ENCODE results near the gene EFNA3.
A peak's percentile ranks its signal among the peaks of the same experiment; 100 is the strongest.

The EFNA3 gene

DNA sequence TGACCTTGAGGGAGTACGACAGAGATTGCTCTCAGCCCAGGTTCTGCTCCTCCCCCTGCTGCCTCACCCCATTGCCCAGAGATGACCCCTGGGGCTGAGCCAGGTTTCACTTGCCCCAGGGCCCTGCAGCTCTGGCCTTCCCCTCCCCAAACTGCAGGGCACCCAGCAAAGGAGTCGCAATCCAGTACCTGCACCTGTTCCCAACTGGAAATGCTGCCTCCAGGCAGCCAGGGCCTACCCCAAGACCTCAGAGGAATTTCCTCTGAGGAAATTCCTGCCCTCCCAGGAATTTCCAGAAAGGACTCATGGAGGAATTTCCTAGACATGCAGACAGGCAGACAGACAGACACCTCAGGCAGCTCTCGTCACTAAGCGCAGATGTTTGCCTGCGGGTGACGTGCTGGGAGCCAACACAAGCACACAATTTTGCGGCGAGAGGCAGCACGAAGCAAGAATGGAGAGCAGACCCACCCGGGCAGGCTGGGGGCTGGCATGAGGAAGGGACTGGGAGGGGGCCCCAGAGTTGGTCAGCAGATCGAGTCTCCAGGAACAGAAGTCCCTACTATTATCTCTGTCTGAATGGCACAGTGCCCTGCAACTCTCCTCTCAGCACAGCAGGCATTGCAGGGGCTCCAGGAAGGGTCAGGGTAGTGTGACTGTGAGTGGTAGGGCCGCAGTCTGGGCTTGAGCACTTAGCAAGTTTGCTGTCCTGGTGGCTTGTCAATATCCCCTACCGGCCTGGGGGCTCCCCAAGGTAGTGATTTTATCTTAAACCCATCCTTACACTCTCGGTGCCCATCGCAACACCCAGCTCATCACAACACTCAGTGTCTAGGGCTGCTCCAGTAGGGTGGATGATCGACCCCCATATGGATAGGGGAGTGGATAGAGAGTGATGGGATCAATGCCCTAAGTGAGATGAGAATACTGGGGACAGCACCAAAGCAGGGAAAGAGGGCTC is 46.1 kb downstream of the EFNA3 start:
- H3K9me3 ChIP-seq (ENCODE audit: control insufficient read depth, insufficient read depth, low read depth, low read length), result no peaks in the 10 kb centered on the region
- ChIA-PET POLR2A (interaction anchor here (1.5 to 2.9 kb wide), 3 partner anchors 10 to 48 kb away, joined by 4 to 9 read pairs (median 7); partner anchors contain the start of gene KRTCAP2), CTCF (interaction anchor here (0.6 to 2.4 kb wide), 13 partner anchors 10 to 240 kb away, joined by 3 to 8 read pairs (median 4); no protein-coding TSS in a partner anchor)
- H3K36me3 ChIP-seq (ENCODE audit: control insufficient read depth in 2 of 2, insufficient read depth in 1 of 2, low read length in 2 of 2), result no peaks in the 10 kb centered on the region
- TF ChIP-seq, protein P1, sequence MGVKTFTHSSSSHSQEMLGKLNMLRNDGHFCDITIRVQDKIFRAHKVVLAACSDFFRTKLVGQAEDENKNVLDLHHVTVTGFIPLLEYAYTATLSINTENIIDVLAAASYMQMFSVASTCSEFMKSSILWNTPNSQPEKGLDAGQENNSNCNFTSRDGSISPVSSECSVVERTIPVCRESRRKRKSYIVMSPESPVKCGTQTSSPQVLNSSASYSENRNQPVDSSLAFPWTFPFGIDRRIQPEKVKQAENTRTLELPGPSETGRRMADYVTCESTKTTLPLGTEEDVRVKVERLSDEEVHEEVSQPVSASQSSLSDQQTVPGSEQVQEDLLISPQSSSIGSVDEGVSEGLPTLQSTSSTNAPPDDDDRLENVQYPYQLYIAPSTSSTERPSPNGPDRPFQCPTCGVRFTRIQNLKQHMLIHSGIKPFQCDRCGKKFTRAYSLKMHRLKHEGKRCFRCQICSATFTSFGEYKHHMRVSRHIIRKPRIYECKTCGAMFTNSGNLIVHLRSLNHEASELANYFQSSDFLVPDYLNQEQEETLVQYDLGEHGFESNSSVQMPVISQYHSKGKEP (tag by site-specific recombination; IDR thresholded peaks at IDR 0.05), result peak; percentile 35; the same call in 1 of the 2 replicates
- TF ChIP-seq ZNF335 (tag by site-specific recombination; conservative IDR thresholded peaks at IDR 0.05), result peak; percentile 77
- no peak for TF ChIP-seq ZNF221 (tag by site-specific recombination; IDR thresholded peaks at IDR 0.05; ENCODE audit: borderline replicate concordance)
- peak; percentile 5; the same call in 1 of the 2 replicates for TF ChIP-seq ZIC2 (tag by site-specific recombination; IDR thresholded peaks at IDR 0.05)
- TF ChIP-seq ZNF302 (tag by site-specific recombination; IDR thresholded peaks at IDR 0.05; ENCODE audit: low read depth), result no peak
- no peak overlapping the region for H3K27ac ChIP-seq (ENCODE audit: extremely low read depth, low read depth, low read length)
- peaks cover 17% of the 10 kb centered on the region for H3K4me1 ChIP-seq (ENCODE audit: control insufficient read depth, insufficient read depth, low read length)
- no peak overlapping the region for H3K4me3 ChIP-seq (ENCODE audit: low read depth, low read length)

DNA sequence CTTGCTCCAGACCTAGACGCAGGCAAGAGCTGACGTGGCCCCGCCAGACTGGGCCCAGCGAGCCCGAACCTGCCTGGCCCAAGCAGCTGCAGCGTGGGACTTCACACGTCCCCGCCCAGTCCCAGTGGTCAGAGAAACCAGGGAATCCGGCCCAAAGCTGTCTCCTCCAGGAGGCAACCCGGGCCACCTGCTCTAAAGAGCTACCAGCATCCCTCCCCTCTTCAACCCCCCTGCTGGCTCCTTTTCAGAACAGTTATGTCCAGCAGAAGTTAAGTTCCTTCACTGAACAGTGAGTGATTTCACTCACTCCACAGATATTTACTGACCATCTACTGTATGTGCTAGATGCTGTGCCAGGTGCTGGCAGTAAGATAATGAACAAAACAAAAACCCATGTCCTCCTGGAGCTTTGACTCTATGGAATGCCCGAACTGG is 46.9 kb downstream of the EFNA3 start:
- Histone ChIP-seq H3K4me3 (ENCODE audit: low read depth, low read length) (no peak overlapping the region), H3K4me1 (ENCODE audit: control insufficient read depth, insufficient read depth, low read length) (peaks cover 21% of the 10 kb centered on the region)

DNA sequence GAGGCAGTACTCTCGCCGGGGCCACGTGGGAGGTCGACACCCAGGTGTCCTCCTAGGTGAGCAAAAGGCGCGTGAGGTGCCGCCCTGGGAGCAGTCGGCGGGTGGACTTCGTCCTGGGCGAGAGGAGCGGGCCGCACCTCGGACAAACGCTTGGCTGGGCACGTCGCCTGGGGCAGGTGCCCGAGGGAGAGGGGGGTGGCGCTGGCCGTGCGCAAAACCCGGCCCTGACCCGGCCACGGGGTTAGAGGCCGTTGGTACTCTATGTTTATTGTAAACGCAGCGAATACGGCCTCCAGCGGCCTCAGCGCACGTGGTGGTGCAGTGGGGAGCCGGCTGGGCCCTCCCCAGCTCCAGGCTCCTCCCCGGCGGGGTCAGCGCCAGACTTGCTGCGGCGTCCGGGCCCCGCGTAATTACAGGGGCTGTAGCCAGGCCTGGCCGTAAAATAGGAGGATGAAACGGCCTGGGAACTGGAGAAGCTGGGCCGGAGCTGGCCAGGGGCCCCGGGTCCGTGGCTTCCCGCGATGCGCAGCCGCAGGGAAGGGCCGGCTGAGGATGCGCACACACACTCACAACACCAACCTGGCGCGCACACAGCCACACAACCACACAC is 47.4 kb downstream of the EFNA3 start:
- peak overlapping the region; percentile 73; the same call in 1 of the 2 replicates for H3K27ac ChIP-seq (ENCODE audit: extremely low read depth, low read depth, low read length)
- peaks cover 21% of the 10 kb centered on the region for H3K4me1 ChIP-seq (ENCODE audit: control insufficient read depth, insufficient read depth, low read length)
- H3K9me3 ChIP-seq (ENCODE audit: control insufficient read depth, insufficient read depth, low read depth, low read length), result no peaks in the 10 kb centered on the region
- ChIA-PET POLR2A (interaction anchor here (0.7 to 2.9 kb wide), 6 partner anchors 9 to 47 kb away, joined by 3 to 9 read pairs (median 6); partner anchors contain the start of genes KRTCAP2 and SLC50A1), CTCF (interaction anchor here (0.5 to 2.6 kb wide), 7 partner anchors 31 to 579 kb away, joined by 3 to 17 read pairs (median 5); no protein-coding TSS in a partner anchor)
- H3K4me3 ChIP-seq (ENCODE audit: low read depth, low read length), result peak overlapping the region; percentile 62
- peaks cover 0 to 4% of the 10 kb centered on the region in 2 experiments; a peak in 1 of 3 replicates for H3K36me3 ChIP-seq (ENCODE audit: control insufficient read depth in 2 of 2, insufficient read depth in 1 of 2, low read length in 2 of 2)
- TF ChIP-seq GLIS1 (tag by site-specific recombination; IDR thresholded peaks at IDR 0.05) (peak; percentile 93), ZNF571 (tag by site-specific recombination; IDR thresholded peaks at IDR 0.05) (no peak), ZNF610 (tag by site-specific recombination; IDR thresholded peaks at IDR 0.05; ENCODE audit: borderline replicate concordance) (no peak), ZNF677 (tag by site-specific recombination; IDR thresholded peaks at IDR 0.05) (no peak), ZNF473 (tag by site-specific recombination; IDR thresholded peaks at IDR 0.05) (no peak), SETDB1 (IDR thresholded peaks at IDR 0.05; ENCODE audit: insufficient read length, low read length) (peak; percentile 21), ZNF561 (tag by site-specific recombination; IDR thresholded peaks at IDR 0.05; ENCODE audit: borderline replicate concordance) (peak; percentile 20; the same call in 1 of the 2 replicates), ZNF138 (tag by site-specific recombination; IDR thresholded peaks at IDR 0.05; ENCODE audit: borderline replicate concordance) (no peak)
- TF ChIP-seq, protein P2, sequence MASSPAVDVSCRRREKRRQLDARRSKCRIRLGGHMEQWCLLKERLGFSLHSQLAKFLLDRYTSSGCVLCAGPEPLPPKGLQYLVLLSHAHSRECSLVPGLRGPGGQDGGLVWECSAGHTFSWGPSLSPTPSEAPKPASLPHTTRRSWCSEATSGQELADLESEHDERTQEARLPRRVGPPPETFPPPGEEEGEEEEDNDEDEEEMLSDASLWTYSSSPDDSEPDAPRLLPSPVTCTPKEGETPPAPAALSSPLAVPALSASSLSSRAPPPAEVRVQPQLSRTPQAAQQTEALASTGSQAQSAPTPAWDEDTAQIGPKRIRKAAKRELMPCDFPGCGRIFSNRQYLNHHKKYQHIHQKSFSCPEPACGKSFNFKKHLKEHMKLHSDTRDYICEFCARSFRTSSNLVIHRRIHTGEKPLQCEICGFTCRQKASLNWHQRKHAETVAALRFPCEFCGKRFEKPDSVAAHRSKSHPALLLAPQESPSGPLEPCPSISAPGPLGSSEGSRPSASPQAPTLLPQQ (tag by site-specific recombination; IDR thresholded peaks at IDR 0.05), result peak; percentile 19; the same call in 1 of the 2 replicates
- TF ChIP-seq, protein P3, sequence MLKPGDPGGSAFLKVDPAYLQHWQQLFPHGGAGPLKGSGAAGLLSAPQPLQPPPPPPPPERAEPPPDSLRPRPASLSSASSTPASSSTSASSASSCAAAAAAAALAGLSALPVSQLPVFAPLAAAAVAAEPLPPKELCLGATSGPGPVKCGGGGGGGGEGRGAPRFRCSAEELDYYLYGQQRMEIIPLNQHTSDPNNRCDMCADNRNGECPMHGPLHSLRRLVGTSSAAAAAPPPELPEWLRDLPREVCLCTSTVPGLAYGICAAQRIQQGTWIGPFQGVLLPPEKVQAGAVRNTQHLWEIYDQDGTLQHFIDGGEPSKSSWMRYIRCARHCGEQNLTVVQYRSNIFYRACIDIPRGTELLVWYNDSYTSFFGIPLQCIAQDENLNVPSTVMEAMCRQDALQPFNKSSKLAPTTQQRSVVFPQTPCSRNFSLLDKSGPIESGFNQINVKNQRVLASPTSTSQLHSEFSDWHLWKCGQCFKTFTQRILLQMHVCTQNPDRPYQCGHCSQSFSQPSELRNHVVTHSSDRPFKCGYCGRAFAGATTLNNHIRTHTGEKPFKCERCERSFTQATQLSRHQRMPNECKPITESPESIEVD (tag by site-specific recombination; IDR thresholded peaks at IDR 0.05), result no peak
- TF ChIP-seq, protein P4, sequence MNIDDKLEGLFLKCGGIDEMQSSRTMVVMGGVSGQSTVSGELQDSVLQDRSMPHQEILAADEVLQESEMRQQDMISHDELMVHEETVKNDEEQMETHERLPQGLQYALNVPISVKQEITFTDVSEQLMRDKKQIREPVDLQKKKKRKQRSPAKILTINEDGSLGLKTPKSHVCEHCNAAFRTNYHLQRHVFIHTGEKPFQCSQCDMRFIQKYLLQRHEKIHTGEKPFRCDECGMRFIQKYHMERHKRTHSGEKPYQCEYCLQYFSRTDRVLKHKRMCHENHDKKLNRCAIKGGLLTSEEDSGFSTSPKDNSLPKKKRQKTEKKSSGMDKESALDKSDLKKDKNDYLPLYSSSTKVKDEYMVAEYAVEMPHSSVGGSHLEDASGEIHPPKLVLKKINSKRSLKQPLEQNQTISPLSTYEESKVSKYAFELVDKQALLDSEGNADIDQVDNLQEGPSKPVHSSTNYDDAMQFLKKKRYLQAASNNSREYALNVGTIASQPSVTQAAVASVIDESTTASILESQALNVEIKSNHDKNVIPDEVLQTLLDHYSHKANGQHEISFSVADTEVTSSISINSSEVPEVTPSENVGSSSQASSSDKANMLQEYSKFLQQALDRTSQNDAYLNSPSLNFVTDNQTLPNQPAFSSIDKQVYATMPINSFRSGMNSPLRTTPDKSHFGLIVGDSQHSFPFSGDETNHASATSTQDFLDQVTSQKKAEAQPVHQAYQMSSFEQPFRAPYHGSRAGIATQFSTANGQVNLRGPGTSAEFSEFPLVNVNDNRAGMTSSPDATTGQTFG (tag by site-specific recombination; IDR thresholded peaks at IDR 0.05; ENCODE audit: borderline replicate concordance), result no peak
- TF ChIP-seq, protein P5, sequence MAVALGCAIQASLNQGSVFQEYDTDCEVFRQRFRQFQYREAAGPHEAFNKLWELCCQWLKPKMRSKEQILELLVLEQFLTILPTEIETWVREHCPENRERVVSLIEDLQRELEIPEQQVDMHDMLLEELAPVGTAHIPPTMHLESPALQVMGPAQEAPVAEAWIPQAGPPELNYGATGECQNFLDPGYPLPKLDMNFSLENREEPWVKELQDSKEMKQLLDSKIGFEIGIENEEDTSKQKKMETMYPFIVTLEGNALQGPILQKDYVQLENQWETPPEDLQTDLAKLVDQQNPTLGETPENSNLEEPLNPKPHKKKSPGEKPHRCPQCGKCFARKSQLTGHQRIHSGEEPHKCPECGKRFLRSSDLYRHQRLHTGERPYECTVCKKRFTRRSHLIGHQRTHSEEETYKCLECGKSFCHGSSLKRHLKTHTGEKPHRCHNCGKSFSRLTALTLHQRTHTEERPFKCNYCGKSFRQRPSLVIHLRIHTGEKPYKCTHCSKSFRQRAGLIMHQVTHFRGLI (tag by site-specific recombination; IDR thresholded peaks at IDR 0.05), result peak; percentile 25; the same call in 1 of the 2 replicates

More for the DNA sequence above, 46.9 kb downstream of the EFNA3 start:
- no peaks in the 10 kb centered on the region for H3K9me3 ChIP-seq (ENCODE audit: control insufficient read depth, insufficient read depth, low read depth, low read length)
- no peak overlapping the region; the same call in 1 of the 2 replicates for H3K27ac ChIP-seq (ENCODE audit: extremely low read depth, low read depth, low read length)
- POLR2A ChIA-PET, result interaction anchor here (0.7 to 2.9 kb wide), 4 partner anchors 12 to 47 kb away, joined by 3 to 9 read pairs (median 6); partner anchors contain the start of gene KRTCAP2
- CTCF ChIA-PET, result interaction anchor here (0.5 to 2.6 kb wide), 9 partner anchors 30 to 579 kb away, joined by 3 to 17 read pairs (median 5); no protein-coding TSS in a partner anchor
- 0 out of 2 replicates have a peak, but pooled peaks have one; percentile 7 for TF ChIP-seq KLF1 (tag by site-specific recombination; IDR thresholded peaks at IDR 0.05)
- no peak for TF ChIP-seq ZNF629 (tag by site-specific recombination; IDR thresholded peaks at IDR 0.05)
- no peaks in the 10 kb centered on the region for H3K36me3 ChIP-seq (ENCODE audit: control insufficient read depth in 2 of 2, insufficient read depth in 1 of 2, low read length in 2 of 2)

Data from HEK293 (cell line).